ENCODE results near the gene ZIC4.

Gene ZIC4

GRCh38 chr3:147389717-147390116 is 16.6 kb downstream of the ZIC4 start:
- no peak for DNase-seq

- no peak for DNase-seq
These were observed 17.4 kb downstream of the ZIC4 start for GRCh38 chr3:147388700-147389580.

GRCh38 chr3:147387885-147388699 is 18.3 kb downstream of the ZIC4 start:
- no peak for DNase-seq

- no peak for DNase-seq
These were observed 19.0 kb downstream of the ZIC4 start for GRCh38 chr3:147387291-147387884.

GRCh38 chr3:147385059-147386012 is 21.0 kb downstream of the ZIC4 start:
- DNase-seq, result no peak

- no peak for DNase-seq
These were observed 21.9 kb downstream of the ZIC4 start for GRCh38 chr3:147384210-147385058.

GRCh38 chr3:147383617-147384016 is 22.7 kb downstream of the ZIC4 start:
- no peak for DNase-seq

- DNase-seq, result no peak
These were observed 24.7 kb downstream of the ZIC4 start for GRCh38 chr3:147381596-147381995.

- DNase-seq, result no peak
These were observed 25.4 kb downstream of the ZIC4 start for GRCh38 chr3:147380977-147381376.

- DNase-seq, result no peak
These were observed 25.9 kb downstream of the ZIC4 start for GRCh38 chr3:147380387-147380951.

- DNase-seq, result no peak
These were observed 26.7 kb downstream of the ZIC4 start for GRCh38 chr3:147379651-147380050.

GRCh38 chr3:147377412-147378367 is 28.7 kb downstream of the ZIC4 start:
- DNase-seq, result no peak

GRCh38 chr3:147373301-147373700 is 33.0 kb downstream of the ZIC4 start:
- no peak for DNase-seq

GRCh38 chr3:147372525-147373027 is 33.8 kb downstream of the ZIC4 start:
- DNase-seq, result no peak

GRCh38 chr3:147371771-147372340 is 34.5 kb downstream of the ZIC4 start:
- DNase-seq, result no peak

GRCh38 chr3:147371140-147371539 is 35.2 kb downstream of the ZIC4 start:
- no peak for DNase-seq

GRCh38 chr3:147370349-147370748 is 36.0 kb downstream of the ZIC4 start:
- DNase-seq, result no peak

- DNase-seq, result no peak
These were observed 36.7 kb downstream of the ZIC4 start for GRCh38 chr3:147369661-147370123.

- DNase-seq, result no peak
These were observed 37.1 kb downstream of the ZIC4 start for GRCh38 chr3:147369231-147369630.
